Left forelimb (tissue), 1 donor: ENCODE measurements around the gene RABGGTA.
A peak's percentile ranks its signal among the peaks of the same experiment; 100 is the strongest.

ENCODE experiments used
- DNase-seq: peaks from one replicate; pipeline ENCODE4 v3.0.0-alpha.2; 2018; ENCODE audit warnings: low spot score

RABGGTA gene, protein sequence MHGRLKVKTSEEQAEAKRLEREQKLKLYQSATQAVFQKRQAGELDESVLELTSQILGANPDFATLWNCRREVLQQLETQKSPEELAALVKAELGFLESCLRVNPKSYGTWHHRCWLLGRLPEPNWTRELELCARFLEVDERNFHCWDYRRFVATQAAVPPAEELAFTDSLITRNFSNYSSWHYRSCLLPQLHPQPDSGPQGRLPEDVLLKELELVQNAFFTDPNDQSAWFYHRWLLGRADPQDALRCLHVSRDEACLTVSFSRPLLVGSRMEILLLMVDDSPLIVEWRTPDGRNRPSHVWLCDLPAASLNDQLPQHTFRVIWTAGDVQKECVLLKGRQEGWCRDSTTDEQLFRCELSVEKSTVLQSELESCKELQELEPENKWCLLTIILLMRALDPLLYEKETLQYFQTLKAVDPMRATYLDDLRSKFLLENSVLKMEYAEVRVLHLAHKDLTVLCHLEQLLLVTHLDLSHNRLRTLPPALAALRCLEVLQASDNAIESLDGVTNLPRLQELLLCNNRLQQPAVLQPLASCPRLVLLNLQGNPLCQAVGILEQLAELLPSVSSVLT

DNA sequence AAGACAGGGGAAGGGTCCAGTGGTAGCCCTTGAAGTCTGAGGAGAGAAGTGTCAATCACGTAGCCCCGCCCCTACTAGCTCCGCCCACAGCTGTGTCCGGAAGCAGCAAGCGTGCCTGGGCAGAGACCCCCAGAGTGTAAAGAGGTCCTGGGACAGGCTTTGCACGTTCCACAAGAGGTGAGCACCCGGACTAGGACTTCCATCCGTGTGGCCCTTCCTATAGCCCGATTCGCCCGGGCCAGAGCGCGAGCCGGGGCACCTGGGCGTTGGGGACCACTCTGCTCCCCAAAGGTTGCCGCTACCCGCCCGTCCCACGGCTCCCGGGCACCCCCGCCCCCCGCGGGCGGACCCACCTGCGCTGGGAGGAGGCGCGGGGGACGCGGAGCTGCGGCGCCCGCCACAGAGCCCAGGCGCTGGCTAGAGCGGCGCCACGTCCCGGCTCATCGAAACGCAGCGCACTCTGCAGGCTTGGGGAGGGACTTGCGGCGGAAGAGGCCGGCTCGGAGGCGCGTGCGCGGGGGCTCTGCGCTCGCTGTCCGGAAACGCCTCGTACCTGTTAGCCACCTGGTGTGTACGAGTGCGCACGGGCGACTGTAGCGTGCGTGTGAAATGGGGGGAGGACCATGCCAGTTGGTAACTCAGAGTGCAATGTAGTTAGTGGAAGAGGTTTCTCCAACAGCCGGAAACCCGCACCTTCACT lies at the start of gene RABGGTA:
RABGGTA (minus strand) TSS at position 464 of the 700 bp plus-strand sequence. CDS start 482 bp downstream, outside the sequence.
- peak; percentile 91 for DNase-seq

DNA sequence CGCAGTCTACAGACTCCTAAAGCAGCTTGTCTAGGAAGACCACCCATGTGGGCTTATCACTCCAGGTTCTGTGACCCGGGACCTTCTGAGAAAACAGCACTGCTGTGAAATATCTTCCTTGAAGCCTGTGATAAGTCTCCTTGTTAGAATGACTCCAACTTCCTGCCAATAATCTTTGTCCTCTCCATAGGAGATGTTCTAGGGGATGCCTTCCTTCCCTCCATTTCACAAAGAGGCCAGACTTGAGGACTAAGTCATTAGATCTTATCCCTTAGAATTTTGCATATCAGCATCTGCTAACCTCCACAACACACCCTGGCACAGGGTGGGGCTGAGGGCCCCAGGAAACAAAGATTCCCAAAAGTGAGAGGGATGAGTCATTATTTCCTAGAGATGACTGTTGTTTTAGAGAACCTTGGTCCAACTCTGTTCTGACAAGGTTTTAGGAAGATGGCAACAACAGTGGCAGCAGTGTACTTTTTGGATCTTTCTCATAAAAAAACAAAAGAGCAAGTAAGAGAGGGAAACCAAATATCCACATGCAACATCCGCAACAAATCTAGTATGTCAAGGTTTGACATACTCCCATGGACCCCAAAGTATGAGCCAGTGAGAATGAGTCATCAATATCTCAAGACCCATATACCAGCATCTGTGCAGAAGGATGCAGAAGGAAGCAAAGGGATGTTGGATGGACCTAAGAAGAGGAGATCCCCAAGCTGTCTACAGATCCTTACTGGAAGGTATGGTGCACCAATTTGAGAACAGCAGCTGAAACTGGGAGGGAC lies 45.9 kb upstream of the RABGGTA start:
- no peak for DNase-seq

DNA sequence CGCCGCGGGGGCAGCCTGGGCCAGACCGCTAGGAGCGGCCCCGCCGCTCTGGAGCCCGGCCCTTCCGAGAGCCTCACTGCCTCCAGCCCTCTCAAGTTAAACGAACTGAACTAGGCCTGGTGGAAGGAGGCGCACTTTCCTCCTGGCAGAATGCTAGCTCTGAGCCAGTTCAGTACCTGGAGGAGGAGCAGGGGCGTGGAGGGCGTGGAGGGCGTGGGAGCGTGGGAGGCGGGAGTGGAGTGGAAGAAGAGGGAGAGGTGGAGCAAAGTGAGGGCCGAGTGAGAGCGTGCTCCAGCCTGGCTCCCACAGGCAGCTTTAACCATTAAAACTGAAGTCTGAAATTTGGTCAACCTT lies 45.2 kb upstream of the RABGGTA start:
- DNase-seq = no peak

DNA sequence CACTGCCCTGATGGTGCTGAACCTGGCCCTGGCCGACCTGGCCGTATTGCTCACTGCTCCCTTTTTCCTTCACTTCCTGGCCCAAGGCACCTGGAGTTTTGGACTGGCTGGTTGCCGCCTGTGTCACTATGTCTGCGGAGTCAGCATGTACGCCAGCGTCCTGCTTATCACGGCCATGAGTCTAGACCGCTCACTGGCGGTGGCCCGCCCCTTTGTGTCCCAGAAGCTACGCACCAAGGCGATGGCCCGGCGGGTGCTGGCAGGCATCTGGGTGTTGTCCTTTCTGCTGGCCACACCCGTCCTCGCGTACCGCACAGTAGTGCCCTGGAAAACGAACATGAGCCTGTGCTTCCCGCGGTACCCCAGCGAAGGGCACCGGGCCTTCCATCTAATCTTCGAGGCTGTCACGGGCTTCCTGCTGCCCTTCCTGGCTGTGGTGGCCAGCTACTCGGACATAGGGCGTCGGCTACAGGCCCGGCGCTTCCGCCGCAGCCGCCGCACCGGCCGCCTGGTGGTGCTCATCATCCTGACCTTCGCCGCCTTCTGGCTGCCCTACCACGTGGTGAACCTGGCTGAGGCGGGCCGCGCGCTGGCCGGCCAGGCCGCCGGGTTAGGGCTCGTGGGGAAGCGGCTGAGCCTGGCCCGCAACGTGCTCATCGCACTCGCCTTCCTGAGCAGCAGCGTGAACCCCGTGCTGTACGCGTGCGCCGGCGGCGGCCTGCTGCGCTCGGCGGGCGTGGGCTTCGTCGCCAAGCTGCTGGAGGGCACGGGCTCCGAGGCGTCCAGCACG lies 44.6 kb upstream of the RABGGTA start:
- no peak for DNase-seq

DNA sequence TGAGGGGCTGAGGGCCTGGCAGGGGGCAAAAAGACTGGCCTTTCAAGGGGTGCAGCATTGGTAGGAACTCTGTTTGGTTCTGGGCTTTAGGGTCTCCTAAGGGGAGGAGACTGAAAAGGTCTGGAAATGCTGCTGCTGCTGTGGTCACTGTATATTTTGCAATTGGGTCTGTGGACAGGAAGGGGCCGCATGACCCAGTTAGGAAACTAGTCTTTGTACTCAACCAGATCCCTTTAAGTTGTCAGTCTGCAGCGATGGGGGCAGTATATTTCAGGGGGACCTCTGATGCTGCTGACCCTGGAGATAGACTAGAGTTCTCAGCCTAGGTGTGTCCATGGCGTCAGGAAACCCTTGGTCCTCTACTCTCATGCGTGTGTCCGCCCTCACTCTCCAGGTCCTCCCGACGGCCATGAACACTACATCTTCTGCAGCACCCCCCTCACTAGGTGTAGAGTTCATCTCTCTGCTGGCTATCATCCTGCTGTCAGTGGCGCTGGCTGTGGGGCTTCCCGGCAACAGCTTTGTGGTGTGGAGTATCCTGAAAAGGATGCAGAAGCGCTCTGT lies 43.9 kb upstream of the RABGGTA start:
- no peak for DNase-seq

DNA sequence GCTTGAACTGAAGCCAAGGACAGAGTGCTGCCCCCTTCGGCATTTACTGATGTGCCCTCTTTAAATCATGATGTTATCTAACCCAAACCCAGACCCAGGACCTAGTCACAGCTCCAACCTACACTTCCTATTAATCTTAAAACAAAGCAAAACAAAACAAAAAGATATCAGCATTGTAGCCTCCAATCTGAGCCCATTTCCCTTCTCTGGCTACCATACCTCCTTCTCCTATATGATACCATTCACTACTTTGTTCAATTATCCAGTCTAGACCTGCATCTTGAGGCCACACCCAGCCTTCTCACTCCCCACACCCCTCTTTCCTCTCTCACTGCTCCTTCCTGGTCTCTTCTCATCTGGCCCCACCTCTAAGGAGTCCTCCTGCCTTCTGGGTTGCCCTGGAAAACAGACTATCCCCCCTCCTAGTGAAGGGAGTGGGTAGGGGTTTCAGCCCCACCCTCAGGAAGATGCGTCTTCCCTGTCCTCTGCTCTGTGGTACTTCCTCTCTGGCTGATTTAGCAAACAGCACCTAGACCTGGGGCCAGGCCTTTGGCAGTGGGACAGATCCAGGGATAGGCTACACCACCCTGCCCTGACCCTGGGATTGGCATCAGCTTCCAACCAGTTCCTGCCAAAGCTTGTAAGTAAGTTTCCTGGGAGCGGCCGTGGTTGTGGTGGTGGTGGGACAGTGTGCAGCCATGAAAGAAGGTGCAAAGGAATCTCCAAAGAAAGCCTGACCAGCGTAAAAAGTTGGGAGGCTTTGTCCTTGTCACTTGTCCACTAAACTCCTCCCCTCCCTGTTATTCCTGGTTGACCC lies 43.2 kb upstream of the RABGGTA start:
- no peak for DNase-seq

DNA sequence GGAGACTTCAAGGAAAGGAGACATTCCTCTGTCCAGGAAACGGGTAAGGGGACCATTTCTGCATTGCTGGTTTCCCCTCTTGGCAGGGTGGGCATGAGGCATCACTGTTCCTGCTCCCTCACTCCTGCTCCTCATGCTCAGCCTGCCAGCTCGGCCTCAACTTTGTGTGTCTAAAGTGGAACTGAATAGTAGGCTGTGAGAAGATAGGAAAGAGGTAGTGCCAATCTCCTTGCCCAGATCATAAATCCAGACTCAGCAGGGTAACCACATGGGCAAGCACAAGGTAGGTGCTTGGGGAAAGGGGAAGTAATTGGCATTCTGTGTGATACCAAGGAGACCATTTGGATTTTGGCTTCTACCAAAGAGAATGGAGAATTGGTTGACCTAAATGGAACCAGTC lies 42.5 kb upstream of the RABGGTA start:
- DNase-seq = no peak

DNA sequence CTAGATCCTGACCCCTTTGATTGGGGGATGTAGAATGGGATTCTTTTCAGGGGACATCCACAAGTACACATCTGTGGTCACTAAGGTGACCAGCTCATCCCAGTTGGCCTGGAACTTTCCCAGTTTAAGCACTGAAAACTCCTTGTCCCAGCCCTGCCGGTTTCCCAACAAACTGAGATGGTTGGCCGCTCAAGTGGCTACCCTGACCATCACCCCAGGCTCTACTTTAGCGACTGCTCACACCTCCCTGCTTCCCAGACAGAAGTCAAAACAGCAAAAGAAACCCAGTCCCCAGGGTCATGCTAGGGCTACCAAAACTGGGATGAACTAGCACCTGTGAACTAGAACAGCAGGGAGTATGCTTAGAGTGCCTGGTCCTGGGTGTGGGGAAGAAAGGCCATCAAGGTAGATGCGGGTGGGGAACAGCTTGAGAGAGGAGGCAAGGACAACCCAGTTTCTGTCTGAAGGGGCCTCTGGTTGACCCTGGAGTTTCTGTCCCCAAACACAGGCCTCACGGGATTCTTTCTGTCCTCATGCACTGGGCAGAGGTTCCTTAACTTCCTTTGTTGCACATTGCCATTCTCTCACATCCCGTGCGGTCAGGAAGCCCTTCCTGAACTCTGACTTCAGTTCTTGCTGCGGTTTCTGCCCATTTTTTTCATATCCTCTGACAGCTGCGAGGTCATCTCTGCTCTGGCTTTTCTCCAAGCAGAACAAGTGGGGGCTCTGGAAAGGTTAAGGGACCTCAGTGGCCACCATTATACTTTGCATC lies 41.5 kb upstream of the RABGGTA start:
- no peak for DNase-seq

DNA sequence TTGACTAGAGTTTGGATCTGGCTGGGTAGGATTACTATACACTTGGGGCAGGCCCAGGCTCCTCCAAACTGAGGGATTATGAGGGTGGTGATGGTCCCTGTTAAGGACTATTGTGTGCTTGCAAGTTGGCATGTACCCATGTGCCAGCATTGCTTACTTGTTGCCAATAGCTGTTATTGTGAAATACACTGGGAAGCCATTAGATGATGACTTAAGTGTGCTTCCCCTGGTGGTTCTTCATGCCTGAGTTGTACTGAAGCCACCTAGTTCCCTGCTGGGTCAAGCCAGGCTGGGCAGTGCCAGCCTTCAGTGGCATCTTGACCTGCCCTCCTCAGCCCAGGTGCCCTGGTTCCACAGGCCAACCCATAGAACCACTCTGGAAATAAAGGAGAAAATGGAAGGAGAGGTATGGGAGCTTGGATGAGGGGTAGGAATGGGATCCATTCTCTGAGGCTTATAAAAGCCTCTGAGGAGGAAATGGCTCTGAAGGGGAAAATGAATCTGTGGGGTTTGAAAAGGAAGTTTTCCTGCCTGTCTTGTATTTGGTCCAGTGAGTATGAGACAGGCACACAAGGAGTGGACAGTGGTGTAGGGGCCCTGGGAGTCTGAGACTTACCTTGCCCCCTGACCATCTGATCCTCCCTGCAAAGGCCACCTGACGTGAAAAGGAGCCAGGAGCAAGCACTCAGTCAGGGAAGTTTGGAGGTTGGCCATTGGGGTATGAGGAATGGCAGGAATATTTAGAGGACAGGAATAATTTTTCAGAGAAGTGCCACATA lies 40.6 kb upstream of the RABGGTA start:
- no peak for DNase-seq

DNA sequence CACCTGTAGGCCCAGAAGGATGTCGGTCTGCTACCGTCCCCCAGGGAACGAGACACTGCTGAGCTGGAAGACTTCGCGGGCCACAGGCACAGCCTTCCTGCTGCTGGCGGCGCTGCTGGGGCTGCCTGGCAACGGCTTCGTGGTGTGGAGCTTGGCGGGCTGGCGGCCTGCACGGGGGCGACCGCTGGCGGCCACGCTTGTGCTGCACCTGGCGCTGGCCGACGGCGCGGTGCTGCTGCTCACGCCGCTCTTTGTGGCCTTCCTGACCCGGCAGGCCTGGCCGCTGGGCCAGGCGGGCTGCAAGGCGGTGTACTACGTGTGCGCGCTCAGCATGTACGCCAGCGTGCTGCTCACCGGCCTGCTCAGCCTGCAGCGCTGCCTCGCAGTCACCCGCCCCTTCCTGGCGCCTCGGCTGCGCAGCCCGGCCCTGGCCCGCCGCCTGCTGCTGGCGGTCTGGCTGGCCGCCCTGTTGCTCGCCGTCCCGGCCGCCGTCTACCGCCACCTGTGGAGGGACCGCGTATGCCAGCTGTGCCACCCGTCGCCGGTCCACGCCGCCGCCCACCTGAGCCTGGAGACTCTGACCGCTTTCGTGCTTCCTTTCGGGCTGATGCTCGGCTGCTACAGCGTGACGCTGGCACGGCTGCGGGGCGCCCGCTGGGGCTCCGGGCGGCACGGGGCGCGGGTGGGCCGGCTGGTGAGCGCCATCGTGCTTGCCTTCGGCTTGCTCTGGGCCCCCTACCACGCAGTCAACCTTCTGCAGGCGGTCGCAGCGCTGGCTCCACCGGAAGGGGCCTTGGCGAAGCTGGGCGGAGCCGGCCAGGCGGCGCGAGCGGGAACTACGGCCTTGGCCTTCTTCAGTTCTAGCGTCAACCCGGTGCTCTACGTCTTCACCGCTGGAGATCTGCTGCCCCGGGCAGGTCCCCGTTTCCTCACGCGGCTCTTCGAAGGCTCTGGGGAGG lies 39.5 kb upstream of the RABGGTA start, which contains the start of gene LTB4R:
LTB4R (plus strand) TSS at position 857 of the 959 bp plus-strand sequence. CDS start 4,150 bp downstream, outside the sequence.
- DNase-seq = peak; percentile 82

DNA sequence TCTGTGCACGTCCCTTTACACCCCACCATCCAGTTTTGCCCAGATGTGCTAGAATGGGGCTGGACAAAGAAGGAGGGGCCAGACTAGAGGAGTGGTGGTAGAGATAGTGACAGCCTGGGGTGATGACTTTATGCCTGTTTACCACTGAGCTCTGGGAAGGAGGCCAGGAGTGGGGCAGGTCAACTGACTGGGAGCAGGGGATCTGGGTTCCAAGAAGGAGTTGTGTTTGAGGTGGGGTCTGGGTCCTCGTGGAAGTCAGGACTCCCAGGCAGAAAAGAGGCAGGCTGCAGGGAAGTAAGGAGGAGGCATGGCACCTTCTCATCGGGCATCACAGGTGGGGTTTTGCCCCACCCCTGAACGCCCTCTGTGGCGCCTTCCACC lies 38.9 kb upstream of the RABGGTA start:
- no peak for DNase-seq

DNA sequence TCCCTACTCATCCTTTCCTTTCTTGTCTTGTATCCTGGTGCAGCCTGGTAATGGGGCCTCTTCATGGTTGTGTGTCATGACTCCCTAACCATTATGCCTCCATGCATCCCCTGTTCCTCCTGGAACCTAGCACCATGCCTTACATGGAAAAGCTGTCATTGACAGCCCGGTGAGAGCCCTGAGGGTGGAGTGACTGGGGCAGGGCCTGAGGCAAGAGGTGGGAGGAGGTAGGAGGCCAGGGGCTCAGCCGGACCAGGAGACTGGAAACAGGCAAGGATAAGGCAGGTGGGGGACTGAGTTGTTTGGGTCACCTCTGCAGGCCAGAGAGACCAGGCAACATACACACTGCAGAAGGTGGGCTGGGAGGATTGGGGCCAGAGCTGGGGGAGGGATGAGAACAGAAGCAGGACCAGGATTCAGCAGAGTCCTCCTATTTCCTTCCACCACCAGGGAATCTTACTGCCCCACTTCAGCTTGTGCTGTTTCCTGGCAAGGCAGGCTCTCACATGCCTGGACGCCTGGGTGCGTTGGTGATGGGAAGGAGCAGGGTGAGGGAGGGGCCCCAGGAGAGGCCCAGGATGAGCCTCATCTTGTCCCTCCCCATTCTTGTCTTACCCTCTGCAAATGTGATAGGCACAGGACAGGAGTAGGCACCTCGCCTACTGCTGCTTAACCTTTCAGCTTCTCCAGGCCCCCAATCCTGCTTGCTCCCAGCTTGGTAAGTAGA lies 38.3 kb upstream of the RABGGTA start, which contains the start of gene LTB4R2:
LTB4R2 (plus strand) TSS at position 603 of the 727 bp plus-strand sequence. CDS start 525 bp downstream, outside the sequence.
- DNase-seq = no peak

DNA sequence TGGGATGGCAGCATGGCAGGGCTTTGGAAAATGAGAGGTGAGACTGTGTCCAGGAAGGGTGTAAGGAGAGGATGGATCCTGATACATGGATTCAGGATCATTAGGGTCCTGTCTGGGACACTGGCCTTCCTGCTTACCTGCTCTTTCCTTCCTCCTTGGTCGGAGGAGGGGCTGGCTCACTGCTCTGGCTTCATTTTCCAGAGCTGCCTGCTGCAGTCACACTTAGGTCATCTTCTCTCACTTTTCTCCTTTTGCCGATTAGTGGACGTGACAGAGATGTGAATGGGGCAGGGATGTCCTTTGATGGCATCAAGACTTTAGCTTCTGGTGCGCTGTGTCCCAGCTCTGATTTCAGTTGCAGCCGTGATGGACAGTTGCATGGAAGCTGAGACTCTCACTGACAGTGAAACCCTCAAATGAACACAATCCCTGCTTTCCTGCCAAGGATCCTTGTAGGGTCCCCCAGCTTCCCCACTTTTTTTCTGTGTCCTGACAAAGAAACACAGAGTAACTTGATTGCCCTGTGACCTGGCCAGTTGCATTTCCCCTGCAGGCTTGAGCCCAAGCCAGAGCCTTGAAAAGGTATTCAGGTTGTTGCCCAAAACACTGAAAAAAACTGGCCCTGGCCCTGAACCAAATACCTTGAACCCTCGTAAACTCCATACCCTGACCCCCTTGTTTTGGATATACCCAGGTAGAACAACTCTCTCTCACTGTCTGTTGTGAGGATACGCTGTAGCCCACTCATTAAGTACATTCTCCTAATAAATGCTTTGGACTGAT lies 37.1 kb upstream of the RABGGTA start:
- DNase-seq = no peak

DNA sequence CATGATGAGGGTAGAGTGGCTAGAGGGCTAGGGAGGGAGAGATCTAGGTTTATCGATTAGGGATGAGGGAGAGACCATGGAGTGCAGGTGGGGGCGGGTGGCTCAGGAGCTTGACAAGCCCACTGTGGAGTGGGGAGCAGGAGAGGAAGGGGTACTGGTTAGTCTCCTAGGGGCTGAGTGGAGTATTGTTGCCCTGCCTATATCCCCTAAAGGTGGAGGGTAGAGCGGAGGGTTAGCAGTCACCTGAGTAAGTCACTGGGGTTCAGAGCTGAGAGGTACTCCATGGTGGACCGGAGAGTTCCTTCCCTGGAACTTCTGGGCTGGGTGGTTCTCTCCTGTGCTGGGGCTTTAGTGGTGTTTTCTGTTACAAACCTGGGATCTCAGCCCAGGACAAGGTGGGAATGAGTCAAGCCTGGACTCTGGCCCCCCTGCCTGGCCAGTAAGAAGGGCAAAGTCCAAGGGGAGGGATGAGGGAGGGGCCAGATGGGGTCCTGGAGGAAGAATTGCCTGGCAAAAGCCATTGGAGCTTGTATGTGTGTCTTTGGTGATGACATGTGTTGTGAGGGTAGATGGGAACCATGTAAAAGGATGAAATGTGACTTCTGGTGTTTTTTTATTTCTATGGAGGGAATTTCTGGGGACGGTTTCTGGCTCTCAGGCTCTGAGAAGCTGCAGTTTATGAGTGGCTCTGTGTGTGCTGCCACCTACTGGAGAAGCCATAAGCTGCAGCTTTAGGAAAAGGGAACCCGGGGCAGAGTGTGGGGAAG lies 36.4 kb upstream of the RABGGTA start, which contains the start of gene CIDEB:
CIDEB (minus strand) TSS at position 403 of the 767 bp plus-strand sequence; CDS start at position 284, 119 bp downstream.
- no peak for DNase-seq

DNA sequence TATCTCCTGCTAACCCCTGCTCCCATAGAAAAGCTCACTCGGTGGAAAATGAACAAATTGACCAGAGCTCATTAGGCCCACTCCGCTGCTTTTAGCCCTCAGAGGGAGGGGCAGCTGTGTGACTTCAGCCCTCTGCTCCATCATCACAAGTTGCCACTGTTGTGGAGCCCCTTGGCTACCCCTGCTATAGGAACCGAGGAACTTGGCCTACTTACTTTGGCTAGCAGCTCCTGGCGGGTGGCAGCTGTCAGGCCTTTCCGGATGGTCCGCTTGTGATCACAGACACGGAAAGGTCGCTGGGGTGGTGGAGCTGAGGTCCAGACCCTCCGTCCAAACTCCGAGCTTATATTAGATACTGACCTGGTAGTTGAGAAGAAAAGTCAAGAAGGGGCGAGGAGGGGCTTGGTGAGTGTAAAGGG lies 35.8 kb upstream of the RABGGTA start:
- no peak for DNase-seq
